GM12874 (cell line): Measurements from ENCODE around the gene NDUFAF2.

Experiments used
- CTCF ChIP-seq: IDR thresholded peaks from 2 replicates; pipeline ENCODE4 v1.5.1; 2011; ENCODE audit warnings: low read depth, mild to moderate bottlenecking, control low read depth, low read length, moderate library complexity; ENCODE audit not compliant: insufficient read depth

Gene NDUFAF2

GRCh38 chr5:61123145-61123544 is 178.1 kb downstream of the NDUFAF2 start:
- no peak for TF ChIP-seq CTCF

- no peak for TF ChIP-seq CTCF
Measured at GRCh38 chr5:61130289-61130688, 185.3 kb downstream of the NDUFAF2 start.

GRCh38 chr5:61132559-61132958 is 187.6 kb downstream of the NDUFAF2 start:
- TF ChIP-seq CTCF: no peak

GRCh38 chr5:61137835-61138234 is 192.8 kb downstream of the NDUFAF2 start:
- no peak for TF ChIP-seq CTCF

GRCh38 chr5:61139094-61139873 is 194.3 kb downstream of the NDUFAF2 start:
- TF ChIP-seq CTCF: 0 out of 2 replicates have a peak, but pooled peaks have one; percentile 8

GRCh38 chr5:61139931-61140330 is 194.9 kb downstream of the NDUFAF2 start:
- TF ChIP-seq CTCF: no peak

- no peak for TF ChIP-seq CTCF
Measured at GRCh38 chr5:61141801-61142200, 196.8 kb downstream of the NDUFAF2 start.
